Upper lobe of right lung (tissue), 1 donor: ENCODE results near the gene KCNMB1. TPM values are rescaled to one million over a fixed set of nuclear protein-coding genes. Genes with fewer than 3 reads are reported as not detected.

Source experiments
- ATAC-seq: fragments of 200-7000 bp; cut with Tn5 transposase; one replicate; pipeline ENCODE4 v1.9.1; 2020; ENCODE audit warnings: mild to moderate bottlenecking, moderate library complexity
- DNase-seq: peaks from one replicate; pipeline ENCODE4 v3.0.0-alpha.2; 2020
- H3K27ac ChIP-seq: fragments of 200-600 bp; one replicate; pipeline ENCODE4 v1.8.0; 2022
- H3K27me3 ChIP-seq: fragments of 200-600 bp; one replicate; pipeline ENCODE4 v1.8.0; 2022; ENCODE audit warnings: mild to moderate bottlenecking
- H3K36me3 ChIP-seq: fragments of 200-600 bp; one replicate; pipeline ENCODE4 v1.8.0; 2022
- H3K4me1 ChIP-seq: fragments of 200-600 bp; one replicate; pipeline ENCODE4 v1.8.0; 2022
- H3K4me3 ChIP-seq: fragments of 200-600 bp; one replicate; pipeline ENCODE4 v1.8.0; 2022; ENCODE audit warnings: mild to moderate bottlenecking
- H3K9me3 ChIP-seq: fragments of 200-600 bp; one replicate; pipeline ENCODE4 v1.8.0; 2022
- intact Hi-C: fragments of 100-400 bp; cut with DNase I; formaldehyde crosslinking; loops from one replicate; pipeline ENCODE4 v1.11.0; 2022
- total RNA-seq: library from RNA; stranded (reverse); fragmentation: NEBNext Ultra II Directional; extraction: Animal tissue kit (Norgen Biotek cat#: 25700); gene quantifications from one replicate; pipeline ENCODE4 v1.2.1, GENCODE V29; 2021
- TF ChIP-seq, protein P1 (sequence below): fragments of 200-600 bp; IDR thresholded peaks from one replicate; pipeline ENCODE4 v1.8.0; 2022; ENCODE audit warnings: antibody characterized with exemption
- donor health status: DM: no; HTN: yes; CAD: no; lungs with severe emphysema.

The KCNMB1 gene
- total RNA-seq, 1 donor from 2014 or later: 1.5 TPM

DNA sequence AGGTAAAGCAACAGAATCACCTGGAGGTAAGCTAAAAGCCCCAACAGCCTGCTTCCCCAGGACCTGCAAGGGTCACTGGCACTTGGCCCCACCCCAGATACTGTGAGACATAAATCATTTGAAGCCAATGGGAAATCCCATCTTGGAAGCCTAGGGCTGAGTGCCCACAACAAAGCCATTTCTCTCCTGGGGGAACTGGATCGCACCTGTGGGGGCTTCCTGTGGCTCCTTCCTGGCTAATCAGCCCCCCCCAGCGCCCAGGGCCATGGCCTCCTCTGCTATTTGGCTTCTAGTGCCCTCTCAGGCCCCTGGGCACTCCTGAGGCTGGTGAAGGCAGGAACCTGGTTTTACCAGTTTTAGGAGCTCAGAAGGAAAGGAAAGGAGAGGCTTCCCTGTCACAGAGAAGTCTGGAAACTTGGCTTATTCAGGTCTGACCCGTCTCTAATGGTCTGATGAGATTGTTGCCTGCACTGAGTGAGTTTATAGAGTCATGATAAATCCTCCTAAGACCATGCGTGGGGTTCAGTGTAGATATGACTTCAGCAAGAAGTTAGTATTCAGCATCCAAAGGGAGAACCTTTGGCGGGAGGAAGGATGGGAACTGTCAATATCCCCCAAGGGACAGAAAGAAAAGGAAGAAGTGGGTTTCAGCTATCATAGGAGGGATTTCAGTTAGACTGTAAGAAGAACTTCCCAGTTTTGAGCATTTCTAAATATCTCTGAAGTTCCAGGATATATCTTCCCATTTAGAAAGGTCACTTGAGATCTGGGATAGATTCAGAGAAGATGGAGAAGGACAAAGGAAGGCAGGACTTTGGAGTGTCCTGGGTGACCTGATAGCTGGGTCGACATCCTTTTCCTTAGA, 1.2 kb downstream of the KCNMB1 start:
- TF ChIP-seq, protein P1, sequence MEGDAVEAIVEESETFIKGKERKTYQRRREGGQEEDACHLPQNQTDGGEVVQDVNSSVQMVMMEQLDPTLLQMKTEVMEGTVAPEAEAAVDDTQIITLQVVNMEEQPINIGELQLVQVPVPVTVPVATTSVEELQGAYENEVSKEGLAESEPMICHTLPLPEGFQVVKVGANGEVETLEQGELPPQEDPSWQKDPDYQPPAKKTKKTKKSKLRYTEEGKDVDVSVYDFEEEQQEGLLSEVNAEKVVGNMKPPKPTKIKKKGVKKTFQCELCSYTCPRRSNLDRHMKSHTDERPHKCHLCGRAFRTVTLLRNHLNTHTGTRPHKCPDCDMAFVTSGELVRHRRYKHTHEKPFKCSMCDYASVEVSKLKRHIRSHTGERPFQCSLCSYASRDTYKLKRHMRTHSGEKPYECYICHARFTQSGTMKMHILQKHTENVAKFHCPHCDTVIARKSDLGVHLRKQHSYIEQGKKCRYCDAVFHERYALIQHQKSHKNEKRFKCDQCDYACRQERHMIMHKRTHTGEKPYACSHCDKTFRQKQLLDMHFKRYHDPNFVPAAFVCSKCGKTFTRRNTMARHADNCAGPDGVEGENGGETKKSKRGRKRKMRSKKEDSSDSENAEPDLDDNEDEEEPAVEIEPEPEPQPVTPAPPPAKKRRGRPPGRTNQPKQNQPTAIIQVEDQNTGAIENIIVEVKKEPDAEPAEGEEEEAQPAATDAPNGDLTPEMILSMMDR: peak; percentile 12

DNA sequence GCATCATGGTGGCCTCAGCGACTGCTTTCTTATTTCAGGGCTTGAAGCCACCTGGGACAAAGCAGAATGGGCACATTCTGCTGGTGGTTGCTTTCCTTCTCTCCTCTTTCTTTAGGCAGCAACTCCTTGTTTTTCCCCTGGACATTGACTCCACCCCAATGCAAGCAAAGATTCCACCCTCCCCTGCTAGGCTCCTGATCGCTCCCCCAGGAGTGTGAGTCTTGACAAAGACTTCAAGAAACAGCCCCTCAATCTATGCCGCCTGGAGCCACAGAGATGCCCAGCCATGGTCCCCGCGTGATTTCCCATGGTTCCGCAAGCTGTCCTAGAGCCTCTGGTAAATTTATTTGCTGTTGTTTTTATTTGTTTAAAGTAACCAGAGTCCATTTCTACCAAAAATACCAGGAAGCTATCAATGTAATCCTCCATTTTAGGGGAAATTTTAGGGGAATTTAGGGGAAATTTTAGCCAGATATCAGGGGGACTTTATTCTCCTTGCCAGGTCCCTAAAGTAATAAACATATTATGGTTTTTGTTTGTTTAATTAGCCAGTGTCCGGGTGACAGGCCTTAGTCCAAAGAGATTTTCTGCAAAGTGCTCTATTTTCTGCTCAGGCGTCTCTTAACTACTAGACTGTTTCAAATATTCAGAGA, 2.3 kb downstream of the KCNMB1 start:
- intact Hi-C loops: no loop called here
- no peak for DNase-seq
- H3K27ac ChIP-seq: no peak overlapping the region
- H3K36me3 ChIP-seq: no peaks in the 10 kb centered on the region
- no peak overlapping the region for H3K4me3 ChIP-seq
- no peaks in the 10 kb centered on the region for H3K4me1 ChIP-seq
- H3K27me3 ChIP-seq: no peaks in the 10 kb centered on the region
- H3K9me3 ChIP-seq: no peaks in the 10 kb centered on the region
- TF ChIP-seq, protein P1: no peak
- ATAC-seq: no peak

More for the DNA sequence above, 1.2 kb downstream of the KCNMB1 start:
- Histone ChIP-seq H3K27ac (no peak overlapping the region), H3K4me1 (peaks cover under 1% of the 10 kb centered on the region), H3K9me3 (no peaks in the 10 kb centered on the region), H3K27me3 (peaks cover 4% of the 10 kb centered on the region), H3K4me3 (no peak overlapping the region), H3K36me3 (no peaks in the 10 kb centered on the region)
- no peak for DNase-seq
- peak; percentile 38 for ATAC-seq
- intact Hi-C loops: no loop called here

DNA sequence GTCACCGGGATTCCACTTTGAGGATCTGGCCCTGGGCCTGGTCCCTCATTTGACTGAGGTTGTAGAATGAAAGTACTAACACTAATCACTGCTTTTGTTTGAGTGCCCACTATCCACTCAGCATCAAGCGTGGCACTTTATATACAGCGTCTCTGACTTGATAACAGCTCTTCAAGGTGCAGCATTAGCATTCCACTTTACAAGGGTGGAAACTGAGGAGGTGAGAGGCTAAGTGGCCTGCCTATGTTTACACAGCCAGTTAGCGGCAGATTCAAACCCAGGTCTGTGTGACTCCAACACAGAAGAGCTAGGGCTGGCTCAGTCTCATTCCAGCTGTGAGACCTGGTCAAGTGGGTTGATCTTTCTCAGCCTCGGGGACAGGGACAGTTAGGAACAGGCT, 5.9 kb downstream of the KCNMB1 start:
- Histone ChIP-seq H3K36me3 (no peaks in the 10 kb centered on the region), H3K27ac (no peak overlapping the region), H3K9me3 (no peaks in the 10 kb centered on the region), H3K27me3 (no peaks in the 10 kb centered on the region), H3K4me1 (no peaks in the 10 kb centered on the region), H3K4me3 (no peak overlapping the region)
- intact Hi-C loops: no loop called here
- peak; percentile 63 for ATAC-seq
- DNase-seq: no peak
- TF ChIP-seq, protein P1: no peak

DNA sequence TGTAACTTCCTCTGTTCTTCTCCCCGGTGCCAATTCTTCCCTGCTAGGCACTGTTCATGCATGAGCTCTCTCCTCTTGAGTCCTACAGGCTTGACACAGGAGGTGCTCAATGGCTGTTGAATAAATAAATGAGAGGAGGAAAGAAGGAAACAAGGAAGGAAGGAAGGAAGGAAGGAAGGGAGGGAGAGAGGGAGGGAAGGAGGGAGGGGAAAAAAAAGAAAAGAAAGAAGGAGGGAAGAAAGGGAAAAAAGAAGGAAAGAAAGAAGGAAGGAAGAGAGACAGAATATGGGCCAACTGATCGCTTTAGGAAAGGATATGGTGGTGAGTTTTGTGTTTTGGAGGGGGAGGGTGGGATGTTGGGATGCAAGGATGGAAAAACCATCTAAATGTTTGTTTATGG, 6.4 kb downstream of the KCNMB1 start:
- DNase-seq (no peak), ATAC-seq (no peak)
- Histone ChIP-seq H3K27ac (no peak overlapping the region), H3K4me1 (no peaks in the 10 kb centered on the region), H3K27me3 (no peaks in the 10 kb centered on the region), H3K36me3 (no peaks in the 10 kb centered on the region), H3K9me3 (no peaks in the 10 kb centered on the region), H3K4me3 (no peak overlapping the region)
- TF ChIP-seq, protein P1: no peak
- intact Hi-C loops: no loop called here

DNA sequence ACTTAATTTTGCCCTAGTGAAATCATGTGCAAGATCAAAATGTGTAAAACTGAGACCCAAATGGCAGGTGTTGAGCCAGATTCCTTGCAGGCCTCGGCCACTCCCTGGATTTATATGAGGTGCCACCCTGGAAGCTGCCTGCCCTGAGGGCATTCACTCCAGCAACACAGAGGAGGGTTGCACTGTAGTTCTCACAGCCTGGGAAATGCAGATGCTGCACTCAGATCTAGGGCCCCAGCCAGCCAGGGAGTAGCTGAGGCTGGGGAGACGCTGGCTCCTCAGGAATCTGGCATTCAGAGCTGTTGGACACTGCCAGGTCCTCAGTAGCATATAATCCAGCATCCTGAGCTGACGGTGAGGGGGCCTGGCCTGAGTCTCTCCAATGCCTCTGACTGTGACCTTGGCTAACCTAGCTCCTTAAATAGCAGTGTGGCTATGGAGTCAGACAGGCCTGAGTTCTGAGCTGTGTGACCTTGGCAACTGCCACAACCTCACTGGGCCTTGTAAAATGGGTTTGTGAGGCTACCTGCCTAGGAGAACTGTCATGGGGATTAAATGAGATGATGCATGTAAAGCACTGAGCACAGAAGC, 8.7 kb downstream of the KCNMB1 start:
- no peak overlapping the region for H3K27ac ChIP-seq
- TF ChIP-seq, protein P1: no peak
- no peak for DNase-seq
- H3K36me3 ChIP-seq: no peaks in the 10 kb centered on the region
- intact Hi-C loops: no loop called here
- H3K4me1 ChIP-seq: no peaks in the 10 kb centered on the region
- H3K9me3 ChIP-seq: no peaks in the 10 kb centered on the region
- no peaks in the 10 kb centered on the region for H3K27me3 ChIP-seq
- ATAC-seq: peak; percentile 11
- no peak overlapping the region for H3K4me3 ChIP-seq
